K562 (cell line): ENCODE data around the gene EPS8L1. TPM values are rescaled to one million over a fixed set of nuclear protein-coding genes. Genes with fewer than 3 reads are reported as not detected.

Source experiments
- ARID1B ChIP-seq: fragments of 450-650 bp; IDR thresholded peaks from 2 replicates; pipeline ENCODE4 v1.6.1; 2016; ENCODE audit warnings: antibody characterized with exemption, mild to moderate bottlenecking, inconsistent platforms
- BHLHE40 ChIP-seq: IDR thresholded peaks from 2 replicates; pipeline ENCODE4 v1.6.1; 2011; ENCODE audit warnings: low read length, improper control_type of control experiment
- C11orf30 ChIP-seq: fragments of 450-650 bp; IDR thresholded peaks from 2 replicates; pipeline ENCODE4 v1.6.1; 2016; ENCODE audit warnings: low read depth, mild to moderate bottlenecking
- HDAC8 ChIP-seq: fragments of 450-650 bp; IDR thresholded peaks from 2 replicates; pipeline ENCODE4 v1.6.1; 2016; ENCODE audit warnings: mild to moderate bottlenecking, missing genetic modification characterization, moderate library complexity, missing compliant biosample characterization
- JUND ChIP-seq, 2 experiments: IDR thresholded peaks; 2 replicates in 1 of 2; 3 replicates in 1 of 2; pipeline ENCODE4 v1.6.1; 2011; ENCODE audit warnings: borderline replicate concordance in 2 of 2, low read depth in 2 of 2, low read length in 2 of 2, improper control_type of control experiment in 1 of 2, missing biosample characterization in 1 of 2, missing genetic modification characterization in 1 of 2, missing genetic modification reagents in 1 of 2
- MEF2D ChIP-seq: conservative IDR thresholded peaks from 2 replicates; pipeline ENCODE4 v1.6.1; 2016; ENCODE audit warnings: low read depth, missing genetic modification characterization, missing compliant biosample characterization
- PHF8 ChIP-seq: fragments of 200-600 bp; sonication (generic); IDR thresholded peaks from 2 replicates; pipeline ENCODE4 v1.6.1; 2012; ENCODE audit warnings: mixed run types, mild to moderate bottlenecking, inconsistent platforms, low read length, moderate library complexity, borderline replicate concordance
- RBM34 ChIP-seq: fragments of 200-400 bp; formaldehyde crosslinking; IDR thresholded peaks from 2 replicates; pipeline ENCODE4 v1.6.1; 2018; ENCODE audit warnings: low read length, borderline replicate concordance; ENCODE audit not compliant: insufficient read depth
- RNF2 ChIP-seq: sonication (generic); IDR thresholded peaks from 2 replicates; pipeline ENCODE4 v1.6.1; 2016
- SUPT5H ChIP-seq: fragments of 450-650 bp; IDR thresholded peaks from 2 replicates; pipeline ENCODE4 v1.6.1; 2016
- ZNF124 ChIP-seq: sonication (generic); formaldehyde crosslinking; IDR thresholded peaks from 2 replicates; pipeline ENCODE4 v1.8.1; 2022; ENCODE audit warnings: missing genetic modification reagents
- ZNF354B ChIP-seq: fragments of 250-450 bp; sonication (Bioruptor Pico); IDR thresholded peaks from 2 replicates; pipeline ENCODE4 v1.4.0; 2020
- ZNF668 ChIP-seq: fragments of 250-450 bp; sonication (Bioruptor Pico); IDR thresholded peaks from 2 replicates; pipeline ENCODE4 v1.8.0; 2022; ENCODE audit warnings: mild to moderate bottlenecking, inconsistent platforms
- polyA plus RNA-seq, 8 experiments: library from polyadenylated mRNA; depleted of rRNA in 4 of 8; stranded (reverse) in 5 of 8; unstranded in 3 of 8; fragments of >200 nt; fragmentation: Nextera tagmentation in 2 of 8; fragmentation: Illumina TruSeq in 1 of 8; extraction: Ambion mirVana in 2 of 8; extraction: Trizol in 1 of 8; gene quantifications; 2 replicates each; pipeline versions ENCODE4 v1.2.1 to v1.2.3, GENCODE V29; 2011 to 2014; ENCODE audit warnings: inconsistent platforms in 1 of 8, missing spikeins in 1 of 8
- total RNA-seq, 7 experiments: library from RNA; depleted of rRNA in 6 of 7; stranded (reverse); fragments of >200 nt in 6 of 7; fragmentation: Illumina TruSeq in 2 of 7; extraction: Trizol in 2 of 7; gene quantifications; 2 replicates each; pipeline versions ENCODE4 v1.2.1 to v1.2.3, GENCODE V29; 2011 to 2021; ENCODE audit warnings: low replicate concordance in 1 of 7
- TF ChIP-seq, protein P1 (sequence below): fragments of 200-800 bp; sonication (Bioruptor generic); IDR thresholded peaks from 2 replicates; pipeline ENCODE4 v1.6.1; 2017; ENCODE audit warnings: missing genetic modification characterization, missing compliant biosample characterization
- TF ChIP-seq, protein P2 (sequence below): fragments of 450-650 bp; IDR thresholded peaks from 2 replicates; pipeline ENCODE4 v1.6.1; 2016
- TF ChIP-seq, protein P3 (sequence below), 2 experiments: IDR thresholded peaks; 2 replicates each; pipeline ENCODE4 v1.6.1; 2012; ENCODE audit warnings: improper control_type of control experiment in 2 of 2, low read depth in 2 of 2, low read length in 2 of 2, borderline replicate concordance in 1 of 2
- TF ChIP-seq, protein P4 (sequence below), 2 experiments: fragments of 200-800 bp in 1 of 2; sonication (Bioruptor generic) in 1 of 2; sonication (generic) in 1 of 2; formaldehyde crosslinking in 1 of 2; IDR thresholded peaks in 1 of 2; conservative IDR thresholded peaks in 1 of 2; 2 replicates each; pipeline versions ENCODE4 v1.5.0 to v1.6.1; 2016 to 2020; ENCODE audit warnings: missing compliant biosample characterization in 1 of 2, missing genetic modification characterization in 1 of 2, missing genetic modification reagents in 1 of 2
- TF ChIP-seq, protein P5 (sequence below), 2 experiments: fragments of 450-650 bp in 1 of 2; sonication (generic) in 1 of 2; formaldehyde crosslinking; conservative IDR thresholded peaks; 2 replicates each; pipeline versions ENCODE4 v1.4.0 to v1.8.1; 2020 to 2022; ENCODE audit warnings: mild to moderate bottlenecking in 1 of 2, missing genetic modification reagents in 1 of 2

EPS8L1 gene
- total and polyA plus RNA-seq, 9 of the 15 experiments (the other 6 are each of a cell fraction or from before 2014, with no cell fraction given), result 0.35 to 22.1 (median 11.9) TPM

DNA sequence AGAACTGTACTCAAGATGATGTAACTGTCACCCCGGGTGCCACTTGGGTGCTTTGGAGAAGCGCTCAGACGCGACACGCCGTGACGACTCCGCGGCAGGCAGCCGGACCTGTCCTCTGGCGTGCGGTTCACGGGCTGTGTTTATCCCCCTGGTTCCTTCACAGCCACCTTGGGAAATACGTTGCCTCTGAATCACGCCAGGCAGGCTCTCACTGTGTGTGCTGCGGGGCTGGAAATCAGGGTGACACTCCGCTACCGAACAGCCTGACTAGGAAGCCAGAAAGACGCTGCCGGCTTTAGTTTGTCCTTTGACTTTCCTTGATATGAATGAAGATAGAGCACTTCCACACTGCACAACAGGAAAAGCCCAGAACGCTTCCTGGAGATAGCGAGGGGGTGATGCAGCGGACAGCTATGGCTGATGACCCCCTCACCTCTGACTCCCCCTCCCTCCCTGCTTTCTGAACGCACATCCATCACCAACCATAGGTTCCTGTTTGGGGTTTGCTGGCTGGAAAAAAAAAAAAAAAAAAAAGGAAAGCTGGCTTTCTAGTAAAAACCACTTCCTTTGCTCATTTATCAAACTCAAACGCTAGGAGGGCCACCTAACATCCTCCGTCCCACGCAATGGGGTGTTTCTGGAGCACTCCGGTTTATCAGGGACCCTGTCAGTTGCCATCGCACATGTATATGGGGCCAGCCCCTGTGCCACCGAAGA is 33.9 kb upstream of the EPS8L1 start (continued):
- TF ChIP-seq, protein P1, sequence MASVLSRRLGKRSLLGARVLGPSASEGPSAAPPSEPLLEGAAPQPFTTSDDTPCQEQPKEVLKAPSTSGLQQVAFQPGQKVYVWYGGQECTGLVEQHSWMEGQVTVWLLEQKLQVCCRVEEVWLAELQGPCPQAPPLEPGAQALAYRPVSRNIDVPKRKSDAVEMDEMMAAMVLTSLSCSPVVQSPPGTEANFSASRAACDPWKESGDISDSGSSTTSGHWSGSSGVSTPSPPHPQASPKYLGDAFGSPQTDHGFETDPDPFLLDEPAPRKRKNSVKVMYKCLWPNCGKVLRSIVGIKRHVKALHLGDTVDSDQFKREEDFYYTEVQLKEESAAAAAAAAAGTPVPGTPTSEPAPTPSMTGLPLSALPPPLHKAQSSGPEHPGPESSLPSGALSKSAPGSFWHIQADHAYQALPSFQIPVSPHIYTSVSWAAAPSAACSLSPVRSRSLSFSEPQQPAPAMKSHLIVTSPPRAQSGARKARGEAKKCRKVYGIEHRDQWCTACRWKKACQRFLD, result peak; percentile 75
- TF ChIP-seq C11orf30 (no peak), PHF8 (no peak), RBM34 (no peak), ZNF354B (CRISPR knock-in tag) (no peak), HDAC8 (no peak), BHLHE40 (no peak), RNF2 (peak; percentile 76), JUND (IDR thresholded peaks at IDR 0.05; ENCODE audit: borderline replicate concordance, low read depth, low read length) (peak; percentile 53), JUND (tag; IDR thresholded peaks at IDR 0.05; ENCODE audit: borderline replicate concordance, low read depth, low read length) (no peak; the same call in 2 of the 3 replicates), ZNF124 (no peak), MEF2D (tag) (no peak), SUPT5H (peak; percentile 56; the same call in 1 of the 2 replicates), ARID1B (peak; percentile 70), ZNF668 (no peak)
- TF ChIP-seq, protein P2, sequence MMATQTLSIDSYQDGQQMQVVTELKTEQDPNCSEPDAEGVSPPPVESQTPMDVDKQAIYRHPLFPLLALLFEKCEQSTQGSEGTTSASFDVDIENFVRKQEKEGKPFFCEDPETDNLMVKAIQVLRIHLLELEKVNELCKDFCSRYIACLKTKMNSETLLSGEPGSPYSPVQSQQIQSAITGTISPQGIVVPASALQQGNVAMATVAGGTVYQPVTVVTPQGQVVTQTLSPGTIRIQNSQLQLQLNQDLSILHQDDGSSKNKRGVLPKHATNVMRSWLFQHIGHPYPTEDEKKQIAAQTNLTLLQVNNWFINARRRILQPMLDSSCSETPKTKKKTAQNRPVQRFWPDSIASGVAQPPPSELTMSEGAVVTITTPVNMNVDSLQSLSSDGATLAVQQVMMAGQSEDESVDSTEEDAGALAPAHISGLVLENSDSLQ, result peak; percentile 86
- TF ChIP-seq, protein P3, sequence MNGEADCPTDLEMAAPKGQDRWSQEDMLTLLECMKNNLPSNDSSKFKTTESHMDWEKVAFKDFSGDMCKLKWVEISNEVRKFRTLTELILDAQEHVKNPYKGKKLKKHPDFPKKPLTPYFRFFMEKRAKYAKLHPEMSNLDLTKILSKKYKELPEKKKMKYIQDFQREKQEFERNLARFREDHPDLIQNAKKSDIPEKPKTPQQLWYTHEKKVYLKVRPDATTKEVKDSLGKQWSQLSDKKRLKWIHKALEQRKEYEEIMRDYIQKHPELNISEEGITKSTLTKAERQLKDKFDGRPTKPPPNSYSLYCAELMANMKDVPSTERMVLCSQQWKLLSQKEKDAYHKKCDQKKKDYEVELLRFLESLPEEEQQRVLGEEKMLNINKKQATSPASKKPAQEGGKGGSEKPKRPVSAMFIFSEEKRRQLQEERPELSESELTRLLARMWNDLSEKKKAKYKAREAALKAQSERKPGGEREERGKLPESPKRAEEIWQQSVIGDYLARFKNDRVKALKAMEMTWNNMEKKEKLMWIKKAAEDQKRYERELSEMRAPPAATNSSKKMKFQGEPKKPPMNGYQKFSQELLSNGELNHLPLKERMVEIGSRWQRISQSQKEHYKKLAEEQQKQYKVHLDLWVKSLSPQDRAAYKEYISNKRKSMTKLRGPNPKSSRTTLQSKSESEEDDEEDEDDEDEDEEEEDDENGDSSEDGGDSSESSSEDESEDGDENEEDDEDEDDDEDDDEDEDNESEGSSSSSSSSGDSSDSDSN (IDR thresholded peaks at IDR 0.05; ENCODE audit: borderline replicate concordance in 1 of 2, low read depth in 2 of 2, low read length in 2 of 2), result no peak
- TF ChIP-seq, protein P4, sequence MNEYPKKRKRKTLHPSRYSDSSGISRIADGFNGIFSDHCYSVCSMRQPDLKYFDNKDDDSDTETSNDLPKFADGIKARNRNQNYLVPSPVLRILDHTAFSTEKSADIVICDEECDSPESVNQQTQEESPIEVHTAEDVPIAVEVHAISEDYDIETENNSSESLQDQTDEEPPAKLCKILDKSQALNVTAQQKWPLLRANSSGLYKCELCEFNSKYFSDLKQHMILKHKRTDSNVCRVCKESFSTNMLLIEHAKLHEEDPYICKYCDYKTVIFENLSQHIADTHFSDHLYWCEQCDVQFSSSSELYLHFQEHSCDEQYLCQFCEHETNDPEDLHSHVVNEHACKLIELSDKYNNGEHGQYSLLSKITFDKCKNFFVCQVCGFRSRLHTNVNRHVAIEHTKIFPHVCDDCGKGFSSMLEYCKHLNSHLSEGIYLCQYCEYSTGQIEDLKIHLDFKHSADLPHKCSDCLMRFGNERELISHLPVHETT (CRISPR knock-in tag; conservative IDR thresholded peaks at IDR 0.05 in 1 of 2, IDR thresholded peaks at IDR 0.05 in 1 of 2), result no peak; a peak in 1 of 4 replicates
- TF ChIP-seq, protein P5, sequence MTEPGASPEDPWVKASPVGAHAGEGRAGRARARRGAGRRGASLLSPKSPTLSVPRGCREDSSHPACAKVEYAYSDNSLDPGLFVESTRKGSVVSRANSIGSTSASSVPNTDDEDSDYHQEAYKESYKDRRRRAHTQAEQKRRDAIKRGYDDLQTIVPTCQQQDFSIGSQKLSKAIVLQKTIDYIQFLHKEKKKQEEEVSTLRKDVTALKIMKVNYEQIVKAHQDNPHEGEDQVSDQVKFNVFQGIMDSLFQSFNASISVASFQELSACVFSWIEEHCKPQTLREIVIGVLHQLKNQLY (CRISPR knock-in tag; conservative IDR thresholded peaks at IDR 0.05), result no peak
